ENCODE measurements around the gene AKAP6. TPM values are rescaled to one million over a fixed set of nuclear protein-coding genes. Genes with fewer than 3 reads are reported as not detected.

The AKAP6 gene
- total and polyA plus RNA-seq, 2 experiments from 2014 or later, result 0.38 to 0.42 TPM

- H3K36me3 ChIP-seq (ENCODE audit: insufficient read depth), result no peaks in the 10 kb centered on the region
- no peaks in the 10 kb centered on the region for H3K9me2 ChIP-seq (ENCODE audit: insufficient read depth)
- no peaks in the 10 kb centered on the region for H3K27me3 ChIP-seq (ENCODE audit: insufficient read depth)
- Mint-ChIP-seq H3K4me3 (no peak overlapping the region), H3K27me3 (ENCODE audit: insufficient read depth, low read depth, poor library complexity) (no peaks in the 10 kb centered on the region), H3K27ac (no peak overlapping the region), H3K9me3 (peaks cover 10% of the 10 kb centered on the region; the same call in 1 of the 3 replicates), H3K4me1 (no peaks in the 10 kb centered on the region), H3K36me3 (ENCODE audit: low read depth) (no peaks in the 10 kb centered on the region; the same call in 1 of the 3 replicates)
- DNase-seq (ENCODE audit: low spot score), result no peak
- ATAC-seq, result no peak
- TF ChIP-seq EZH2 (IDR thresholded peaks at IDR 0.05; ENCODE audit: low read depth, unreplicated experiment) (no peak), ETS1 (IDR thresholded peaks at IDR 0.05) (no peak), POLR2AphosphoS5 (IDR thresholded peaks at IDR 0.05; ENCODE audit: low read depth) (no peak), NANOG (IDR thresholded peaks at IDR 0.05; ENCODE audit: borderline replicate concordance) (no peak)
- H2AFZ ChIP-seq, result no peak overlapping the region
- H3K4me3 ChIP-seq, result no peak overlapping the region
- no peaks in the 10 kb centered on the region for H3K4me1 ChIP-seq (ENCODE audit: insufficient read depth)
- no peaks in the 10 kb centered on the region for H3F3A ChIP-seq (replicated peaks; ENCODE audit: low read depth)
- H3K4me2 ChIP-seq, result no peak overlapping the region
- H3K79me2 ChIP-seq (replicated peaks; ENCODE audit: insufficient read depth), result no peaks in the 10 kb centered on the region
- no peaks in the 10 kb centered on the region for H4K20me1 ChIP-seq (replicated peaks; ENCODE audit: insufficient read depth)
- H3K27ac ChIP-seq (ENCODE audit: low read depth), result no peak overlapping the region
Observed at GRCh38 chr14:32865827-32866376, 536.8 kb downstream of the AKAP6 start.

GRCh38 chr14:32883188-32883587, 554.1 kb downstream of the AKAP6 start:
- H3K27me3 ChIP-seq (ENCODE audit: insufficient read depth), result no peaks in the 10 kb centered on the region
- H3K9me2 ChIP-seq (ENCODE audit: insufficient read depth), result no peaks in the 10 kb centered on the region
- ATAC-seq, result no peak
- H3F3A ChIP-seq (replicated peaks; ENCODE audit: low read depth), result no peaks in the 10 kb centered on the region
- H2AFZ ChIP-seq, result no peak overlapping the region
- Mint-ChIP-seq H3K36me3 (ENCODE audit: low read depth) (no peaks in the 10 kb centered on the region), H3K27ac (no peak overlapping the region), H3K4me1 (peaks cover 2% of the 10 kb centered on the region; the same call in 1 of the 3 replicates), H3K9me3 (peaks cover 6% of the 10 kb centered on the region; the same call in 1 of the 3 replicates), H3K4me3 (no peak overlapping the region), H3K27me3 (ENCODE audit: insufficient read depth, low read depth, poor library complexity) (no peaks in the 10 kb centered on the region)
- no peak overlapping the region for H3K4me2 ChIP-seq
- H3K36me3 ChIP-seq (ENCODE audit: insufficient read depth), result no peaks in the 10 kb centered on the region
- no peak for TF ChIP-seq POLR2AphosphoS5 (IDR thresholded peaks at IDR 0.05; ENCODE audit: low read depth)
- TF ChIP-seq NANOG (IDR thresholded peaks at IDR 0.05; ENCODE audit: borderline replicate concordance), result no peak
- TF ChIP-seq EZH2 (IDR thresholded peaks at IDR 0.05; ENCODE audit: low read depth, unreplicated experiment), result no peak
- no peak for TF ChIP-seq ETS1 (IDR thresholded peaks at IDR 0.05)
- TF ChIP-seq ZNF331 (CRISPR knock-in tag; IDR thresholded peaks at IDR 0.05; ENCODE audit: low read depth), result no peak
- no peak for TF ChIP-seq JUNB (IDR thresholded peaks at IDR 0.05; ENCODE audit: unreplicated experiment)
- TF ChIP-seq EZH2phosphoT487 (IDR thresholded peaks at IDR 0.05; ENCODE audit: unreplicated experiment), result no peak
- TF ChIP-seq STAT1 (IDR thresholded peaks at IDR 0.05; ENCODE audit: unreplicated experiment), result no peak
- TF ChIP-seq ZNF462 (CRISPR knock-in tag; IDR thresholded peaks at IDR 0.05), result no peak
- DNase-seq (ENCODE audit: low spot score), result no peak
- no peak overlapping the region for H3K27ac ChIP-seq (ENCODE audit: low read depth)
- H3K79me2 ChIP-seq (replicated peaks; ENCODE audit: insufficient read depth), result no peaks in the 10 kb centered on the region
- H4K20me1 ChIP-seq (replicated peaks; ENCODE audit: insufficient read depth), result no peaks in the 10 kb centered on the region
- H3K4me3 ChIP-seq, result no peak overlapping the region
- no peaks in the 10 kb centered on the region for H3K4me1 ChIP-seq (ENCODE audit: insufficient read depth)

Data from GM23338 (cell line).